ENCODE results near the gene DENND1A.

Gene DENND1A

GRCh38 chr9:123356851-123357742 is 572.8 kb downstream of the DENND1A start:
- DNase-seq (ENCODE audit: low read depth, low spot score) = no peak

GRCh38 chr9:123355761-123356431 is 574.0 kb downstream of the DENND1A start, which contains the start of gene CRB2:
Gene CRB2 (plus strand): TSS chr9:123356197. CDS start chr9:123356261, 64 bp downstream.
- DNase-seq (ENCODE audit: low read depth, low spot score) = no peak

- DNase-seq (ENCODE audit: low read depth, low spot score) = no peak
Observed at GRCh38 chr9:123354806-123355508, 575.0 kb downstream of the DENND1A start.

- peak; percentile 32 for DNase-seq (ENCODE audit: low read depth, low spot score)
Observed at GRCh38 chr9:123353984-123354591, 575.8 kb downstream of the DENND1A start.

- DNase-seq (ENCODE audit: low read depth, low spot score) = no peak
Observed at GRCh38 chr9:123353041-123353440, 576.9 kb downstream of the DENND1A start.

- DNase-seq (ENCODE audit: low read depth, low spot score) = no peak
Observed at GRCh38 chr9:123350590-123351310, 579.2 kb downstream of the DENND1A start.

GRCh38 chr9:123349691-123350480 is 580.0 kb downstream of the DENND1A start:
- peak; percentile 44 for DNase-seq (ENCODE audit: low read depth, low spot score)

GRCh38 chr9:123349033-123349432 is 580.9 kb downstream of the DENND1A start:
- no peak for DNase-seq (ENCODE audit: low read depth, low spot score)

GRCh38 chr9:123348317-123348992 is 581.5 kb downstream of the DENND1A start:
- DNase-seq (ENCODE audit: low read depth, low spot score) = no peak

- no peak for DNase-seq (ENCODE audit: low read depth, low spot score)
Observed at GRCh38 chr9:123347289-123348060, 582.5 kb downstream of the DENND1A start.

- no peak for DNase-seq (ENCODE audit: low read depth, low spot score)
Observed at GRCh38 chr9:123346826-123347225, 583.1 kb downstream of the DENND1A start.

GRCh38 chr9:123346026-123346425 is 583.9 kb downstream of the DENND1A start:
- no peak for DNase-seq (ENCODE audit: low read depth, low spot score)

- DNase-seq (ENCODE audit: low read depth, low spot score) = no peak
Observed at GRCh38 chr9:123345567-123345955, 584.4 kb downstream of the DENND1A start.

- DNase-seq (ENCODE audit: low read depth, low spot score) = no peak
Observed at GRCh38 chr9:123344192-123344949, 585.6 kb downstream of the DENND1A start.

GRCh38 chr9:123343443-123344191 is 586.3 kb downstream of the DENND1A start:
- DNase-seq (ENCODE audit: low read depth, low spot score) = no peak

- DNase-seq (ENCODE audit: low read depth, low spot score) = no peak
Observed at GRCh38 chr9:123342247-123342646, 587.7 kb downstream of the DENND1A start.

- DNase-seq (ENCODE audit: low read depth, low spot score) = no peak
Observed at GRCh38 chr9:123341816-123342215, 588.1 kb downstream of the DENND1A start.
